GM12872 (cell line): ENCODE measurements around the gene CAB39.

Source experiments
- CTCF ChIP-seq: IDR thresholded peaks from 3 replicates; pipeline ENCODE4 v1.5.1; 2011; ENCODE audit warnings: low read depth, mild to moderate bottlenecking, low read length, moderate library complexity; ENCODE audit not compliant: insufficient read depth

Gene CAB39

GRCh38 chr2:230863031-230863430 is 150.4 kb downstream of the CAB39 start:
- no peak for TF ChIP-seq CTCF

- TF ChIP-seq CTCF = no peak
Measured at GRCh38 chr2:230863442-230864121, 150.9 kb downstream of the CAB39 start.

- TF ChIP-seq CTCF = no peak
Measured at GRCh38 chr2:230864122-230864604, 151.5 kb downstream of the CAB39 start.

GRCh38 chr2:230864605-230865306 is 152.1 kb downstream of the CAB39 start, which contains the start of gene ITM2C:
ITM2C (plus strand) TSS chr2:230864942; CDS start chr2:230865026, 84 bp downstream.
- TF ChIP-seq CTCF = peak; percentile 57; the same call in 2 of the 3 replicates

GRCh38 chr2:230865307-230865765 is 152.7 kb downstream of the CAB39 start:
- no peak for TF ChIP-seq CTCF

GRCh38 chr2:230865766-230866755 is 153.4 kb downstream of the CAB39 start:
- TF ChIP-seq CTCF = no peak
